Neuronal stem cell (in vitro differentiated cells): Measurements from ENCODE around the gene PARM1.

Experiments
- DNase-seq: peaks from one replicate; pipeline ENCODE4 v3.0.0-alpha.2; 2013; ENCODE audit warnings: low spot score
- H2AFZ ChIP-seq: one replicate; pipeline ENCODE4 v1.6.1; 2013; ENCODE audit warnings: mild to moderate bottlenecking, low read length, inconsistent platforms
- H2AK5ac ChIP-seq: 2 replicates; pipeline ENCODE4 v1.6.1; 2013; ENCODE audit warnings: low read depth, mild to moderate bottlenecking, inconsistent platforms, low read length, moderate library complexity, mixed read lengths
- H2BK120ac ChIP-seq: 2 replicates; pipeline ENCODE4 v1.6.1; 2013; ENCODE audit warnings: low read depth, mild to moderate bottlenecking, inconsistent platforms, low read length, moderate library complexity, mixed read lengths
- H2BK12ac ChIP-seq: one replicate; pipeline ENCODE4 v1.6.1; 2013; ENCODE audit warnings: low read length, inconsistent platforms
- H2BK15ac ChIP-seq: 2 replicates; pipeline ENCODE4 v1.6.1; 2013; ENCODE audit warnings: mild to moderate bottlenecking, low read length, inconsistent platforms, mixed read lengths
- H2BK5ac ChIP-seq: one replicate; pipeline ENCODE4 v1.6.1; 2013; ENCODE audit warnings: inconsistent platforms, mild to moderate bottlenecking, low read length, moderate library complexity
- H3K14ac ChIP-seq: one replicate; pipeline ENCODE4 v1.6.1; 2013; ENCODE audit warnings: low read length, inconsistent platforms
- H3K18ac ChIP-seq: 2 replicates; pipeline ENCODE4 v1.6.1; 2013; ENCODE audit warnings: low read length, inconsistent platforms
- H3K23ac ChIP-seq: 2 replicates; pipeline ENCODE4 v1.6.1; 2013; ENCODE audit warnings: low read depth, mild to moderate bottlenecking, mixed read lengths, low read length, inconsistent platforms; ENCODE audit not compliant: poor library complexity
- H3K27ac ChIP-seq: replicated peaks from 3 replicates; pipeline ENCODE4 v1.5.1; 2013; ENCODE audit warnings: low read length, inconsistent platforms
- H3K27me3 ChIP-seq, 3 experiments: 2 replicates each; pipeline ENCODE4 v1.6.1; 2013; ENCODE audit warnings: low read length in 3 of 3, mild to moderate bottlenecking in 2 of 3, inconsistent platforms in 1 of 3, low read depth in 1 of 3, mixed read lengths in 1 of 3, moderate library complexity in 1 of 3; ENCODE audit not compliant: control insufficient read depth in 3 of 3, insufficient read depth in 3 of 3
- H3K36me3 ChIP-seq, 2 donors: replicated peaks in 1 of 2; 2 replicates each; pipeline ENCODE4 v1.6.1; 2013; ENCODE audit warnings: low read length in 2 of 2; ENCODE audit not compliant: control insufficient read depth in 2 of 2, insufficient read depth in 2 of 2
- H3K4ac ChIP-seq: 2 replicates; pipeline ENCODE4 v1.6.1; 2013; ENCODE audit warnings: inconsistent platforms, mild to moderate bottlenecking, low read length, moderate library complexity
- H3K4me1 ChIP-seq, 2 donors: 1 replicate in 1 of 2; 2 replicates in 1 of 2; pipeline ENCODE4 v1.6.1; 2013; ENCODE audit warnings: low read length in 2 of 2, low read depth in 1 of 2; ENCODE audit not compliant: control insufficient read depth in 2 of 2, insufficient read depth in 1 of 2
- H3K4me2 ChIP-seq: one replicate; pipeline ENCODE4 v1.6.1; 2013; ENCODE audit warnings: mild to moderate bottlenecking, low read length, inconsistent platforms; ENCODE audit not compliant: insufficient read depth, poor library complexity, severe bottlenecking
- H3K4me3 ChIP-seq, 2 donors: 2 replicates each; pipeline ENCODE4 v1.5.1; 2013; ENCODE audit warnings: low read length in 2 of 2, mild to moderate bottlenecking in 2 of 2, inconsistent platforms in 1 of 2, moderate library complexity in 1 of 2
- H3K79me1 ChIP-seq: one replicate; pipeline ENCODE4 v1.6.1; 2013; ENCODE audit warnings: low read depth, mild to moderate bottlenecking, inconsistent platforms, low read length, moderate library complexity
- H3K9ac ChIP-seq: one replicate; pipeline ENCODE4 v1.6.1; 2013; ENCODE audit warnings: mild to moderate bottlenecking, low read depth, low read length, inconsistent platforms; ENCODE audit not compliant: poor library complexity
- H3K9me3 ChIP-seq, 2 donors: replicated peaks in 1 of 2; 2 replicates each; pipeline versions ENCODE3 to v1.6.1; 2013; ENCODE audit warnings: low read length in 2 of 2, mild to moderate bottlenecking in 2 of 2, inconsistent platforms in 1 of 2, low read depth in 1 of 2, mixed read lengths in 1 of 2, moderate library complexity in 1 of 2; ENCODE audit not compliant: control insufficient read depth in 2 of 2, insufficient read depth in 1 of 2
- H4K8ac ChIP-seq: one replicate; pipeline ENCODE4 v1.6.1; 2013; ENCODE audit warnings: low read depth, mild to moderate bottlenecking, inconsistent platforms, low read length, moderate library complexity
- H4K91ac ChIP-seq: one replicate; pipeline ENCODE4 v1.6.1; 2013; ENCODE audit warnings: low read length, low read depth, mild to moderate bottlenecking, inconsistent platforms; ENCODE audit not compliant: poor library complexity
- WGBS, 2 donors: extraction: QIAGEN DNeasy Blood & Tissue Kit; methylation state at CpG; one replicate each; pipeline ENCODE4 v1.1.7; 2013; ENCODE audit warnings: missing lambda C conversion rate in 2 of 2, mixed read lengths in 1 of 2; ENCODE audit not compliant: insufficient read length in 2 of 2, insufficient replicate concordance in 1 of 2; ENCODE audit errors: extremely low coverage in 2 of 2; 5-methylcytosine and 5-hydroxymethylcytosine counted together

Gene PARM1

DNA sequence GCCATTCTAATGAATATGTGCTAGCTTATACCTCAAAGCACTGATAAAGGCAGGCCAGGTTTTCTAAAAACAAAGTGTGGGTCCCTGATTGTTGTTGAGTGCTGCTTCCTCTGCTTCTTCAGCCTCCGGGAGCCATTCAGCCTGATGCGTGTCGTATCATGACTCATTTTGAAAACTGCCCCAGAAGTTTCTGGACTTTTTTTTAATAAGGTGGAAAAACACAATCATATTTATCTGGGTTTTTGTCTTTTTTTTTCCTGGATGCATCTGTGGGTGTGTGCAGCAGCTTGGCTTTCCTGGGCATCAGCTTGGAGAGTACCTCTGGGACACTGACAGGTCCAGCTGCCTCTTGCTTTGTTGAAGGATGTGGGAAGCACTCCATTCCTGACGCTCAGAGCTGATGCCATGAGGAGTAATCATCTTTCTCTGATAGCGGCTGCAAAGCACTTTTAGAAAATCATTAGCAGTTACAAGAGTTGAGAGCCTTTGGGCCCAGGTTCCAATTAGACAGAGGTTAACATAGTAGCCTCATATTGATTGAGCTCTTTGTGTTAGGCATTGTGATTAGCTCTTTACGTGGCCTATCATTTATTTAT is 66.9 kb downstream of the PARM1 start:
- H2AK5ac ChIP-seq: no peak overlapping the region
- no peak overlapping the region for H3K4ac ChIP-seq
- no peak overlapping the region for H3K18ac ChIP-seq
- no peak overlapping the region for H2BK120ac ChIP-seq
- no peak overlapping the region for H4K91ac ChIP-seq
- H3K4me3 ChIP-seq: no peak overlapping the region
- H2BK12ac ChIP-seq: no peak overlapping the region
- no peak overlapping the region for H2BK5ac ChIP-seq
- H3K9ac ChIP-seq: no peak overlapping the region
- no peak overlapping the region for H4K8ac ChIP-seq
- no peaks in the 10 kb centered on the region for H3K36me3 ChIP-seq
- no CpG with 5 or more reads among the region's 6 CpGs for WGBS, 2 donors
- H2BK15ac ChIP-seq: no peak overlapping the region
- H2AFZ ChIP-seq: no peak overlapping the region
- no peak overlapping the region for H3K27ac ChIP-seq
- H3K27me3 ChIP-seq: no peaks in the 10 kb centered on the region
- no peak overlapping the region for H3K4me2 ChIP-seq
- no peaks in the 10 kb centered on the region for H3K9me3 ChIP-seq
- H3K14ac ChIP-seq: no peak overlapping the region
- no peak for DNase-seq
- H3K79me1 ChIP-seq: no peaks in the 10 kb centered on the region
- H3K4me1 ChIP-seq: peaks cover 0 to 4% of the 10 kb centered on the region in 2 donors
- H3K23ac ChIP-seq: no peak overlapping the region

DNA sequence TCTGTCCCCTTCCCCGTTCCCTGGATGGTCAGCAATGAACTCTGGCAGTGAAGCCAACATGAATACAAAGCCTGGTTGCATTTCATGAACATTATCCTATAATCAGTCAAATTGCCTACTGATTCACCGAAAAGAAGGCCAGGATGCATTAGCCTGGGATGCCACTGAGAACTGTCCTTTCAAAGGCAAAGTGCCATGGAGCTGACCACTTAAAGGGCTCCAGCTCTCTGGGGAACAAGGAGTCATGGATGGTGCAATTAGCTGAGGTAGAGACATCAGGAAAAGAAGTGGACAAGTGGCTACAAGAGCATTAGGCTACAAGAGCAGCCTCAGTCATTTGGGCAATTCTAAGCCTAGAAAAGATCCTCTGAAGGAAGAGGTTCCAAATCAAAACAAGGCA is 69.0 kb downstream of the PARM1 start:
- Histone ChIP-seq H3K27ac (no peak overlapping the region), H2BK120ac (no peak overlapping the region), H2BK12ac (no peak overlapping the region), H3K23ac (no peak overlapping the region), H3K4me2 (no peak overlapping the region), H3K4ac (no peak overlapping the region), H3K14ac (no peak overlapping the region), H2BK15ac (no peak overlapping the region), H2AK5ac (no peak overlapping the region), H3K4me3 (no peak overlapping the region), H3K79me1 (no peaks in the 10 kb centered on the region), H3K18ac (no peak overlapping the region), H3K9ac (no peak overlapping the region), H3K4me1 (peaks cover 0 to 4% of the 10 kb centered on the region in 2 donors), H4K91ac (no peak overlapping the region), H3K27me3 (no peaks in the 10 kb centered on the region), H3K9me3 (no peaks in the 10 kb centered on the region), H2AFZ (no peak overlapping the region), H3K36me3 (no peaks in the 10 kb centered on the region), H2BK5ac (no peak overlapping the region), H4K8ac (no peak overlapping the region)
- no peak for DNase-seq
- no CpG with 5 or more reads among the region's 2 CpGs for WGBS, 2 donors

DNA sequence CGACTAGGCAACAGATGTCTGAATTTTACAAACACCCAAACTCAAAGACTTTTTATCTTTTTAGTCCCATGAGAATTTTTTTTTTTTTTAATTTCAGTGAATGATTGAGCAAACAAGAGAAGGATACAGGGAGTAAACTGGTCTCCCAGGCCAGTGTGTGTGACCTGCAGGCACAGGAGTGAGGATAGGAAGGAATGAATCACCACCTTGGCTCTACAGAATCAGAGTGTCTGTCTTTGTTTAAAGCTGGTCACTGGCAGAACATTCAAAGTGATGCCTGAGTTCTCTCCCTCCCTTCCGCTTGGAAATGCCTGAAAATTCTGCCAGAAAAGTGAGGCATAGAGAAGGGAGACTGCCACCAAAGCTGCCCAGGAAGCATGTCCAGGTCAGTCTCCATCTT is 69.5 kb downstream of the PARM1 start:
- no peak for DNase-seq
- Histone ChIP-seq H3K9me3 (no peaks in the 10 kb centered on the region), H3K79me1 (no peaks in the 10 kb centered on the region), H3K23ac (peak overlapping the region; percentile 35), H3K4me1 (peaks cover 0 to 4% of the 10 kb centered on the region in 2 donors), H3K4me3 (no peak overlapping the region), H2AFZ (no peak overlapping the region), H3K4ac (no peak overlapping the region), H4K91ac (no peak overlapping the region), H3K27ac (no peak overlapping the region), H2AK5ac (no peak overlapping the region), H3K27me3 (no peaks in the 10 kb centered on the region), H3K9ac (no peak overlapping the region), H3K36me3 (no peaks in the 10 kb centered on the region), H2BK12ac (no peak overlapping the region), H2BK5ac (no peak overlapping the region), H2BK15ac (no peak overlapping the region), H4K8ac (no peak overlapping the region), H3K4me2 (no peak overlapping the region), H3K18ac (peak overlapping the region; percentile 16), H2BK120ac (no peak overlapping the region), H3K14ac (no peak overlapping the region)
- WGBS, 2 donors: no CpG with 5 or more reads among the region's 2 CpGs

DNA sequence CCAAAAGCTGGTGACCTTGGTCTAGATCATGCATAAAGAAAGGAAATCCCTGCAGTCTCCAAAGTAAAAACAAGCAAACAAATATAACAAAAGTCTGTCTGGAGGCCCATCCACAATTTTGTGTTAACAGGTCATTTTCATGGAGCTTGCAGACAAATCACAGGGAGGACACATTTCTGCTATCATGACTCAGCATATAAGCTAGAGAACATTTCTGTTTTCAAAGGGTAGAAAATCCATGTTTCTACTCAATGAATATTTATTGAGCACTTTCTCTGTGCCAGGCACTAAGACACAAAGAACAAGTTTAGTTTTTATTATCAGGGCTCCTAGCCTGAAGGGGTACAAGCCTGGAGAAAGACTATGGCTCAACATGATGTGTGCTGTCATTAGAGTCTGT is 71.1 kb downstream of the PARM1 start:
- Histone ChIP-seq H2BK5ac (no peak overlapping the region), H3K23ac (no peak overlapping the region), H2BK12ac (no peak overlapping the region), H3K4me2 (no peak overlapping the region), H3K79me1 (no peaks in the 10 kb centered on the region), H3K9me3 (no peaks in the 10 kb centered on the region), H3K36me3 (no peaks in the 10 kb centered on the region), H3K4ac (no peak overlapping the region), H2AK5ac (no peak overlapping the region), H2AFZ (no peak overlapping the region), H3K14ac (no peak overlapping the region), H3K9ac (no peak overlapping the region), H3K4me3 (no peak overlapping the region), H3K27me3 (no peaks in the 10 kb centered on the region), H2BK120ac (no peak overlapping the region), H3K4me1 (no peaks in the 10 kb centered on the region), H3K18ac (no peak overlapping the region), H3K27ac (no peak overlapping the region), H4K8ac (no peak overlapping the region), H4K91ac (no peak overlapping the region), H2BK15ac (no peak overlapping the region)
- no peak for DNase-seq
